HK-2 (cell line): Measurements from ENCODE around the gene ERGIC3.
A peak's percentile ranks its signal among the peaks of the same experiment; 100 is the strongest.
"Not testable (repeated sequence)": the region's sequence is repeated elsewhere in the genome, so short reads cannot be mapped to it uniquely, and the experiment has no call there.

ENCODE experiments used
- DNase-seq: peaks from one replicate; pipeline ENCODE4 v3.0.0-alpha.2; 2018; ENCODE audit not compliant: unreplicated experiment

Gene ERGIC3

DNA sequence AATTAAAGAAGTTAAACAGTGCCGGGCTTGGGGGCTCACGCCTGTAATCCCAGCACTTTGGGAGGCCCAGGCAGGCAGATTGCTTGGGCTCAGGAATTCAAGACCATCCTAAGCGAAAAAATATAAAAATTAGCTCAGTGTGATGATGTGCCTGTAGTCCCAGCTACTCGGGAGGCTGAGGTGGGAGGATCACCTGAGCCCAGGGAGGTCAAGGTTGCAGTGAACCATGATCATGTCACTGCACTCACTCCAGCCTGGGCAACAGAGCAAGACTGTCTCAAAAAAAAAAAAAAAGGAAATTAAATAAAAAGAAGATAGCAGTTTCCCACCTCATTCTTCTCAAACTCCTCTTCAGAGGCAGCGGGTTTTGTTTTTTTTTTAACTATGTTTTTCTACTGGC, 24.1 kb upstream of the ERGIC3 start:
- not testable (repeated sequence) for DNase-seq

DNA sequence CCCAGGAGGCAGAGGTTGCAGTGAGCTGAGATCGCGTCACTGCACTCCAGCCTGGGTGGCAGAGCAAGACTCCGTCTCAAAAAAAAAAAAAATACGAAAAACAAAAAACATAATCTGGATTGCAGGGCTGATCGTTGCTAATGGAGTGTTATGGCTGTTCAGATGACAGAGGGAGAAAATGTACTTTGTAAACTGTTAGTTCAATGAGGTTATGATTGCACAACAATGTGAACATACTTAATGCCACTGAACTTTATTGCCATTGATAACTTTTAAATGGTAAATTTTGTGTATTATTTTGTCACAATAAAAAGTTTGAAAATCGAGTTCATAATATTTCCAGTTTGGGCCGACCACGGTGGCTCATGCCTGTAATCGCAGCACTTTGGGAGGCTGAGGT, 22.9 kb upstream of the ERGIC3 start:
- DNase-seq = no peak

DNA sequence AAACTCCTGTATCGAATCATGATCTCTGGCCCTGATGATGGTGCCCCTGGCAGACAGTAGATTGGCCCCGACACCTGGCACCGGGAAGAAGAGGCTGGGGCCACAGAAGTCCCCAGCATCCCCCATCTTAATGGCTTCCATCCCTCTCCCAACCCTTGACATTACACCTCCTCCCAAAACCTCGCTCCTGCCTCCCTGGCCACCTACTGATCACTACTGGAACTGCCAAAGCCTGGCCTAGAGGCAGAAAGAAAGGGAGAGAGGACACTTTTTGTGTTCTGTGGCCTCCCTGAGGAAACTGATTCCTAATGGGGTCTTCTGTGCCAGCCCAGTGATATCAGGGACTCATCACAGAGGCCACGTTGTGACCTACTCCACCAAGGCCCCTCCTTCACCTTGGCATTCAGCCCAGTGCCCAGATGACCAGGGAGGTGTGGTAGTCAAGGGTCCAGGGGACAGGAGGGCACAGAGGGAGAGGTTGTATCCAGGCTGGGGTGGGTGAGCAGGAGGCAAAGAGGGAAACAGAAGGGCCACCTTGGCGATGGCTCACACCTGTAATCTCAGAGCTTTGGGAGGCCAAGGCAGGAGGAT, 18.5 kb upstream of the ERGIC3 start:
- DNase-seq = no peak

DNA sequence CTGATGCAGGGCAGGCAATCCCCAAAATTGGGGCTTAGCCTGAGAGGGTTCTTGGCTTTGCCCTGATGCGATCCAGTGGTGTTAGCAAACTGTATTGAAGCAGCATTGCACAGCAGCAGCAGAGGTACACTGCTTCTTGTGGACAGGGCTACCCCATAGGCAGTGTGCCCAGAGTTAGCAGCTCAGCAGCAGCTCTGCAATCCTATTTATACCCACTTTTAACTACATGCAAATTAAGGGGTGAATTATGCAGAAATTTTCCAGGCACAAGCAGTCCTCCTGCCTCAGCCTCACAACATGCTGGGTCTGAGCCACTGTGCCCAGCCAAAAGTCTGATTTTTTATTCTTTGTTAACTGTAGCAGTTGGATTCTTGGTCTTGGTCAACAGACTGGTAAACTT, 16.2 kb upstream of the ERGIC3 start:
- no peak for DNase-seq

DNA sequence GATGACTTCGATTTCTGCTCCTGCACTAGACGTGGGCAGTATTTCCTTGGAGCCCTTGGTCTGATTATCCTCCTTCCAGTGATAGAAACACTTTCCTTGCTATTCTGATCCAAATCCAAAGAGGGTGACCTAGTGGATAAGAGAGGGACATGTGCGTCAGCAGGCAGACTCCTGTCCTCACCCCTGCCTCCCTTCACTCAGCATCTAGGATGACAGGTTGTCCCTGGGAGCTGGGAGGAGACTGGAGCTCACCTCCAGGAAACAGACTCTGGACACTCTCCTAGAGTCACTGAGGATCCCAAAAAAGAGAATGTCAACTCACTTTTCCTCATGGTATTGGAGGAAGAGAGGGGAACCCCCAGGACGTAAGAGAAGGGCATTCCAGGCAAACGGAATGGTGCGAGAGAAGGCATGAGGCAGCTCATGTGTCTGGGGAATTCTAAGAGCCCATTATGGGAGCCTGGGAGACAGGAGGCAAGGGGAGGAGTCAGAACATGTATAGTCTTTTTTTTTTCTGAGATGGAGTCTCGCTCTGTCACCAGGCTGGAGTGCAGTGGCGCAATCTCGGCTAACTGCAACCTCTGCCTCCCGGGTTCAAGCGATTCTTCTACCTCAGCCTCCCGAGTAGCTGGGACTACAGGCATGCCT, 14.6 kb upstream of the ERGIC3 start:
- DNase-seq = no peak

DNA sequence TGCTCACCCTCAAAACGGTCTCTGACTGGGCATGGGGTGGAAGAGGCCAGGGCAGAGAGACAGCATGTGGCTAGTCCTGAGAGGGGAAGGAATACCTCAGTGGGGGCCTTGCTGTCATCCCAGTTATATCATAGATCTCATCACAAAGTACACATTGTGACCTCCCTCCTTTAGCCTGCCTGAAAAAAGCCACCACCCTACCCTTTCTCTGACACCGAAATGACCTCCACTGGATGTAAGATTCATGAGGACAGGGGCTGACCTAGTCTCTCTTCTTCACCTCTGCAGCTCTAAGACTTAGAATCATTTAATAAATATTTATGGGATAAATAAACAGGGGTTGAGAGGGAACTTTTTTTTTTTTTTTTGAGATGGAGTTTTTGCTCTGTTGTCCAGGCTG, 12.3 kb upstream of the ERGIC3 start, which contains the start of gene C20orf173:
Gene C20orf173 (minus strand): TSS at position 101 of the 400 bp plus-strand sequence. CDS start 279 bp downstream, outside the sequence.
- DNase-seq = no peak

DNA sequence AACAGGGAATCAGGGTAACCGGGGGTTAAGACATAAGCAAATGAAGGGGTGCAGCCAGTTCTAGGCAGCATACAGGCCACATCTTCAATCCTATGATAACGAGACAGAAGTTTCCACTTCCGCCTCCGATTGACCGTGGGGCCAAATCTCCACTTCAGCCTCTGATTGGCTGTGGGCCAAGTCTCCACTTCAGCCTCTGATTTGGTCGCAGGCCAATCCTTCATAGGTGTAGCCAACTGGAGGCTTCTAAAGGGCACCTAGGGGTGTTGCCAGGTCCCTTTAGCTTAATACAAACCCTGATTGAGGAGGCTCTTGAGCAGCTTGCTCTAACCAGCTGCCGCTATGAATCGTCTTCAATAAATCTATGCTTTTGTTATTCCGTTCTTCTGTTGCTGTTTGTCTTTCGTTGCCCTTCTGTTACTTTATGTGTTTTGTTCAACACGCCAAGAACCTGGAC, 2.1 kb upstream of the ERGIC3 start:
- DNase-seq = no peak

DNA sequence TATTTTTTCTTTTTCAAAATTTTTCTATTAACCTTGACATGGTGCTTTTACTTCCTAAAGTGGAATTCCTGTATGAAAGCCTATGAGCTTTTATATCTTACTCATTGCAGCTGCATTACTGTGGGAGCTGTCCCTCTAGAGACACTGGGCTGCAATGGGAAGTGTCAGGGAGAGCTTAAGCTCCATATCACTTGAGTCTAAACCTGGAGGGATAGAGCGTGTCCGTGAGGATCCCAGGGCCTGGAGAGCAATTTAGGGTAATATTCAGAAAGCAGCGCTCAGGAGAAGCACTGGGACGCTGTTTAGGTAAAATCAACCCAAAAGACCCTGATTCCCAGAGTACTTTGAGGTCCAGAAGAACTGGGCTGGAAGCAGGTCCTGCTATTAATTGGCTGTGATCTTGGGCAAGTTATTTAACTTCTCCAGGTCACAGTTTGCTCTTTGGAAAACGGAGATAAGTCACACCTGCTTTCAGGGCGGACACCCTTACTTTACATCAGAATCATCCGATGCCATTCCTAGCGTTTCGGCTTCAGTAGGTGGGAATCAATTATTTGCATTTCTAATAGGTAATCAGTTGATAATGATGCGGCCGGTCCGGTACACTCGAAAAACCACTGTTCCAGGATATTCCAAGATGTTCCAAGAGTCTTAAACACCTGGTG, 628 bp upstream of the ERGIC3 start:
- no peak for DNase-seq

DNA sequence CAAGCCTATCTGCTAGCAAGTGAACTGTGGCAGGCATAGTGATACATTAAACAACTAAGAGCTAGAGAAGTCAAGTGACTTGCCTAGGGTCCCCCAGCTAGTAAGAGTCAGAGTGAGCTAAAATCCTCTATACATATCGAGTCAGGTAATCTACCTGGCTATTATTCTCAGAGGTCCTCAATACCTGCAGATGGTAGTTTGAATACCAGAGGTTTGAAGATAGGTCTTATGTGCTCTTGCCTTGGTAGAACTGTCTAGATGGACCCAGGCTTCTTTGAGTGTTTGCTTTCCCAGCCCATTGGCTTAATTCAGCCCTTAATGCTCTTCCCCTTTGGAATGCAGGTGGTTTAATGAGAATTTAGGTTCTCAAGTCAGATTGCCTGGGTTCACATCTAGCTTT, 1.1 kb downstream of the ERGIC3 start:
- no peak for DNase-seq

DNA sequence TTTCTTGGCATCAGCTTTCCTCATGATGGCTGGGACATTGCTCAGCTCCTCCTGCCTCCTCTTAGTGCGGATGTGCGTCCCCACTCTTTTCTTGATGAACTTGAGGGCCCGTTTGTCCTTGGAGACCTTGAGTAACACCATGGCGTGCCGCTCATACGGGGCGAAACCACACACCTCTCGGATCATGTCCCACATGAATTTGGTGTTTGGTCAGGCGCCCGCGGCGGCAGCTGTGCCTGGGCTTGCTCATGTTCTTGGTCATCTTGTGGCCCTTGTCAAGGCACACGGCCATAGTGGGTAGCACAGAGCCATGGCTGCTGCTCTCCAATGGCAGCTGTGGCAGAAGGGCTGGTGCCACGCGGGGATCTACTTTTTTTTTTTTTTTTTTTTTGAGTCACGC, 2.6 kb downstream of the ERGIC3 start:
- DNase-seq = no peak

DNA sequence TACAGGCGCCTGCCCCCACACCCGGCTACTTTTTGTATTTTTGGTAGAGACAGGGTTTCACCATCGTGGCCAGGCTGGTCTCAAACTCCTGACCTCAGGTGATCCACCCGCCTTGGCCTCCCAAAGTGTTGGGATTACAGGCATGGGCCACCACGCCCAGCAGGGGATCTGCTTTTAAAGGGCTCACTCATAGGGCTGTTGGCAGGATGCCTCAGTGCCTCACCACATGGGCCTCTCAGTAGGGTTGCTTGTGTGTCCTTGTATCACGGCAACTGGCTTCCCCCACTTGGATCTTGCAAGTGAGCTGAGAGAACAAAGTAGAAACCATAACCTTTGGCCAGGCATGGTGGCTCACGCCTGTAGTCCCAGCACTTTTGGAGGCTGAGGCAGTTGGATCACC, 3.1 kb downstream of the ERGIC3 start:
- DNase-seq = peak; percentile 62

DNA sequence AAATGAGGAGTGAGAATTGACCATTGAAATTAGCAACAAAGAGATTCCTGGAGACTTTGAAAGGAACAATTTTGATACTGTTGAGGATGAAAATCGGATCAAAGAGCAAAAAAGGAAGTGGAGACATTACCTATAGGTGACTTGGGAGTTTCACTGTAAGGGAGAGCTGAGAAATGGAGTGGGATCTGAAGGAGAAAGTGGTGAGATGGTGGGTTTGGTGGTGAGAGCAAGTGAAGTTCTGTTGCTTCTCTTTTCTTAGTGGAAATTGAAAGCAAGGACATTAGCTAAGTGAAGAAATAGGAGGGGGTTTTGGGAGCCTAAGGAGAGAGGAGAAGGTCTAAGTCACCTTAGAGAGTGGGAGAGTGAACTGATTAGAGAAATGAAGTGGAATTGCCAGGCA, 4.2 kb downstream of the ERGIC3 start:
- no peak for DNase-seq

DNA sequence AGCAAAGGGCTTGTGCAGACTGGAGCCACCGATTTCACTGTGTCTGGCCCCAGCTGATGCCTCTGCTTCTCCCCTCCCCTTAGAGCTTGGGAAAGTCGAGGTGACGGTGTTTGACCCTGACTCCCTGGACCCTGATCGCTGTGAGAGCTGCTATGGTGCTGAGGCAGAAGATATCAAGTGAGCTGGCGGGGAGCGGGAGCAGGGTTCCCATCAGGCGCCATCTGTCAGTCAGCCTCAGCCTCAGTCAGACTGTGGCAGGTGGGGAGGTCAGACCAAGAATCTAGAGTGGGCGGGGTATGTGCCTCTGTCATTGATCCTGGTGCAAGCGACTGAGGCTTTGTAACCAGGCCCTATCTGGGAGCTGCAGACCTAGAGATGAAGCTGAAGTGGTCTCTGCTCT, 5.5 kb downstream of the ERGIC3 start:
- DNase-seq = no peak

DNA sequence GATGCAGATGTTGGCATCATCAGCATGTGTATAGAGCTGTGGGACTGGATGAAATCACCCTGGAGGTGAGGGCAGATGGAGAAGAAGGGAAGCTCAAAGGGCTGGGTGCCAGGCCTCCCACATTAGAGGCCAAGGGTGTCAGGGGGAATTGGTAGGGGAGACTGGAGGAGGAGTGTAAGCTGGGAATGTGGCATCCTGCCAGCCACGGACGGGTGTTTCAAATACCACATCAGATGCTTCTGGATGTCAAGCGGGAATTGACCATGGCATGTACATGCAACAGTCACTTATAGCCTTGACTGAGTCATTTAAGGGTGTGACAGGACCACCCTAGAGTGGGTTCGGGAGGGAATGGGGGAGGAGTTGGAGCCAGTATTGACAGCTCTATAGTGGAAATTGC, 9.6 kb downstream of the ERGIC3 start:
- DNase-seq = no peak

DNA sequence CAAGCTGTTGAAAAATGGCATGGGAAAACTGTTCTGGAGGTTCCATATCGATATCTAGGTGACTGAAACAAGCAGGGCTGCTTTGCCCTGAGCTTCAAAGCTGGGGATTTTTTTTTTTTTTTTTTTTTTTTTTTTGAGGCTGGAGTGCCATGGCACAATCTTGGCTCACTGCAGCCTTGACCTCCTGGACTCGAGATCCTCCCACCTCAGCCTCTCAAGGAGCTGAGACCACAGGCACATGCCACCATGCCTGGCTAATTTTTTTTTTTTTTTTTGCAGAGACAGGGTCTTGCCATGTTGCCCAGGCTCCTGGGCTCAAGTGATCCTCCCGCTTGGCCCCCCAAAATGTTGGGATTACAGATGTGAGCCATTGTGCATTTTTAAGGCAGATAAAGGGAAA, 11.0 kb downstream of the ERGIC3 start:
- no peak for DNase-seq

DNA sequence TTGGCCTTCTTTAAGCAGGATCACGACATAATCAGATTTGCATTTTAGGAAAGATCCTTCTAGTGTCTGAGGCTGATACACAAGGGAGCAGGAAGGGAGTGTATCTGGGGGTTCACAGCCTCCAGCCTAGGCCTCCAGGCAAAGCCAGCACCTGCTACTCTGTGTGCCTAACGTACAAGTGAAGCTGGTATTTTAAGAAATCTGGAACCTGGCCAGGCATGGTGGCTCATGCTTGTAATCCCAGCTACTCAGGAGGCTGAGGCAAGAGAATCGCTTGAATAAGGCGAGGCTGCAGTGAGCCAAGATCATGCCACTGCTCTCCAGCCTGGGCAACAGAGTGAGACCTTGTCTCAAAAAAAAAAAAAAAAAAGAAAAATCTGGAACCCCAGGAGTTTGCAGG, 13.6 kb downstream of the ERGIC3 start:
- DNase-seq = not testable (repeated sequence)

DNA sequence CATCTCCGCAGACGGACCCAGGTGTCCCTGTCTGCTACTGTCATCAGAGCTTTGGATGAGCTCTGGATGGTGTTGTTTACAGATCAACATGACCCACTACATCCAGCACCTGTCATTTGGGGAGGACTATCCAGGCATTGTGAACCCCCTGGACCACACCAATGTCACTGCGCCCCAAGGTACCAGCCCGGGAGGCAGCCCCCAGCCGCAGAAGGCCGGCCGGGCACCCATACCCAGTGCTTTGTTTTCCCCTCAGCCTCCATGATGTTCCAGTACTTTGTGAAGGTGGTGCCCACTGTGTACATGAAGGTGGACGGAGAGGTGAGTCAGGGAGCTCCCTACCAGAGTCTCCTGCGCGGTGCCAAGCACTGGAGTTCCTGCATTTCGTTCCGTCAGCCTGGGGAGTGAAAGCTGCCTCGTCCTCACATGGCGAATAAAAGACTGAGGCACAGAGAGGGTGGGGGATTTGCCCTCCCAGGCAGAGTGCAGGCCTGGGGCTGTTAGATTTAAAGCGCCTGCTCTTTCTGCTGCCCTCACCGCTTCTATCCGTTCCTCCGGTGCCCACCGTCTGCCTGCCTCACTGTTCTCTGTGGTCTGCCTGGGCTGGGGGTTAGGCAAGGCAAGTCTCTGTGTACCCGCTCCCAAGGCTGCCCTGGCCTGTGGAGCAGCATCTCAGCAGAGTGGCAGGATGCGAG, 14.2 kb downstream of the ERGIC3 start:
- DNase-seq = no peak

DNA sequence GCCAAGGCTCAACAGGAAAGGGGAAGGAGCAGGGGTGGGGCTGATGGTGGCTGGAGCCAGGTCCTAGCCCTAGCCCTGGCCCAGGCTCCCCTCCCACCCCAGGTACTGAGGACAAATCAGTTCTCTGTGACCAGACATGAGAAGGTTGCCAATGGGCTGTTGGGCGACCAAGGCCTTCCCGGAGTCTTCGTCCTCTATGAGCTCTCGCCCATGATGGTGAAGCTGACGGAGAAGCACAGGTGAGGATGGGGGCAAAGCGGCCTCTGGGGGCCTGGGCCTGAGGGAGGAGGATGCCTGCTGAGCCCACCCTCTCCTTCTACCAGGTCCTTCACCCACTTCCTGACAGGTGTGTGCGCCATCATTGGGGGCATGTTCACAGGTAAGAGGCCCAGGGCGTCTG, 15.0 kb downstream of the ERGIC3 start:
- no peak for DNase-seq

DNA sequence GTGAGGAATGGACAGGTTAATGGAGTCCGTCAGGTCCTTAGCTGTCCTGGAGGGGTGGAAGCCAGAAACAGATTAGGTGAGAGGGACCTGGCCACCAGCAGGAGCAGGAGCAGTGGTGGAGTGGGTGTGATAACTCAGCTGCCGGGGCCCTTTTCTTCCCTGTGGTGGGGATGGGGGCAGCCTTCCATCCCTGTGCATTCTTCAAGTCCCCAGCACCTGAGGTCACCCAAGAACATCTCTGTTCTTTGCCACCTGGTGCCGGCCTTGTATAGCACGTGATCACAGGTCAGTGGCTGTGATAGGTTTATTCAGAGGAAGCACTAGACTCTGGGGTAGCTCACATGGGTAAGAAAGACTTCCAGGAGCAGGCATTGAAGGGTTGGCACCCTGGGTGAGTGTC, 16.6 kb downstream of the ERGIC3 start:
- DNase-seq = no peak

DNA sequence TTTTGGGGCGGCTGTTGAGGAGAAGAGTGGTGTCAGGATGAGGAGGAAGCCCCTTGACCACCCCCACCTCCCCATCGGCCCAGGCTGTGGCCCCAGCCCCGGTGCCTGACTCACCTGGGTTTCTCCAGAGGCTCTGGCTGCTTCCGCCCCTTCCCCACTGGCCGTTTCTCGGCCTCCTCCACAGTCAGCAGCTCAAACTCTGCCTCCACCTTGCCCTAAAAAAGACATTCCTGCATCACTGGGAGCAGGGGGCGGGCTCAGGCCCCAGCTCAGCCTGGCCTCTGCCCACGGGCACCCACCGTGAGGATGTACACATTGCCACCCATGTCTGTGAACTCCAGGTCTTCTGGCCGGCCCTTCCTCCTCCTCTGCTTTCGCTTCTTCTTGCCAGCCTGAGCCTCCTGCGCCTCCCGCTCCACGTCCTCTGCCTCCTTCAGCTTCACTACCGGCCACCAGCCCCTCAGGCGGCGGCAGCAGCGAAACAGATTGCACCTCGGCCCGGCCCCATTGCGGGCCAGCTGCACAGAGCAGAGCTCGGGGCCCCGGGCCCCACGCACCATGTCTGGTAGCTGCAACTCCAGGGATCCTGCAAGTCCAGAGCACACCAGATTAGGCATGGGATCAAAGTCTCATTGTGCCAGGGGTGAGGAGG, 17.3 kb downstream of the ERGIC3 start:
- DNase-seq = no peak

DNA sequence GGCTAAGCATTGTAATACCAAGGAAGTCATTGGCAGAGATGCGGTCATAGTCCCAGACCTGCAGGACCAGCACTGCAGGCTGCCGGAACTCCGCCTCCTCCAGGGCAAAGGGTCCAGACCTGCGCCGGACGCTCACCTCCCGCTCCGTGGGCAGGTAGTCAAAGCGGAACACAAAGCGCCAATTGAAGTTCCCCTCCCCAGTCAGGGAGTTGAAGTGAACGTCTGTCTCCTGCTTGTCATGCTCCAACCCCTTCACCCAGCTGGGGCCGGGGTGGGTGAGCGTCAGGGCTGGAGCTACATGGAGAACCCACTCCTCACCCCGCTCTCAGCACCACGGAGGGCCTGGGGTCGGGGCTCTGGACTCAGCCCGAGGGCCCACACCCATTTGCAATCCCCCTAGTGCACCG, 18.2 kb downstream of the ERGIC3 start:
- DNase-seq = no peak

DNA sequence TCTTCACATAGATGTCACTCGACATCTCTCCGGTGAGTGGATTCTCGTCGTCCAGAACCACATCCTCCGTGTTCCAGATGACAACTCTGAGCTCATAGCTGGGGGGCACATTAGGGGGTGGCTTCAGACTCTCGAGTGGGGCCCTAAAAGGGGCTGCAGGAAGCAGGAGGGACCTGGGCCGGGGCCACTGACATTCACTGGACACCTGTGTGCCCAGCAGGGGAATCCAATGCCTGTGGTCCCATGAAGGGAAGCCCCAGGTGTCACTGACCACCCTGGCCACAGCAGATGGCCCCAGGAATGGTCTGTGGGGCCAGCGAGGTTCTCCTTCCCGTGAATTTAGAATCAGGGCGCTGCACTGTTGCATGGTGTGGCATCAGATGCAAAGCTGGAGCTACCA, 18.7 kb downstream of the ERGIC3 start:
- DNase-seq = no peak
